PC-3 (cell line): ENCODE measurements around the gene SMYD3. TPM values are rescaled to one million over a fixed set of nuclear protein-coding genes. Genes with fewer than 3 reads are reported as not detected.

ENCODE experiments used
- ATAC-seq: fragments of 200-7000 bp; cut with Tn5 transposase; 2 replicates; pipeline ENCODE4 v1.9.1; 2020; ENCODE audit warnings: mild to moderate bottlenecking, moderate library complexity
- BruUV-seq: library from RNA; stranded (reverse); fragments of 400-500 nt; replicated peaks from 2 replicates; lab custom pipeline; 2021; lab: Mats Ljungman, UMichigan
- CTCF ChIA-PET: fragments of 300-600 bp; sonication (Branson Sonifier 250); formaldehyde crosslinking; loops from one replicate; lab custom pipeline; 2022; ENCODE audit warnings: antibody characterized with exemption; lab: Charles Lee
- POLR2A ChIA-PET: fragments of 300-600 bp; sonication (Branson Sonifier 250); formaldehyde crosslinking; loops from one replicate; lab custom pipeline; 2022; ENCODE audit warnings: antibody characterized with exemption; ENCODE audit not compliant: unreplicated experiment; lab: Charles Lee
- DNase-seq: peaks from one replicate; pipeline ENCODE4 v3.0.0-alpha.2; 2015
- H2AFZ ChIP-seq: fragments of 300-600 bp; sonication (generic); 2 replicates; pipeline ENCODE4 v1.6.0; 2016; ENCODE audit warnings: antibody characterized with exemption, low read length
- H3F3A ChIP-seq: fragments of 300-600 bp; sonication (generic); one replicate; pipeline ENCODE4 v1.6.0; 2017; ENCODE audit warnings: antibody characterized with exemption, low read length, control low read depth, mild to moderate bottlenecking; ENCODE audit not compliant: unreplicated experiment
- H3K27ac ChIP-seq: fragments of 300-600 bp; sonication (generic); 2 replicates; pipeline ENCODE4 v1.5.1; 2016; ENCODE audit warnings: mild to moderate bottlenecking, low read length
- H3K27me3 ChIP-seq: fragments of 300-600 bp; sonication (generic); 2 replicates; pipeline ENCODE4 v1.6.1; 2016; ENCODE audit warnings: low read length, mixed read lengths
- H3K36me3 ChIP-seq: fragments of 300-600 bp; sonication (generic); 2 replicates; pipeline ENCODE4 v1.6.1; 2016; ENCODE audit warnings: low read depth, mixed run types, low read length, mixed read lengths
- H3K4me1 ChIP-seq: fragments of 300-600 bp; sonication (generic); 2 replicates; pipeline ENCODE4 v1.5.1; 2016; ENCODE audit warnings: low read length; ENCODE audit not compliant: insufficient read depth
- H3K4me2 ChIP-seq: fragments of 300-600 bp; sonication (generic); 2 replicates; pipeline ENCODE4 v1.6.0; 2016; ENCODE audit warnings: low read length
- H3K4me3 ChIP-seq: fragments of 300-600 bp; sonication (generic); 2 replicates; pipeline ENCODE4 v1.5.1; 2016; ENCODE audit warnings: mild to moderate bottlenecking, low read length, mixed read lengths
- H3K79me2 ChIP-seq: fragments of 300-600 bp; sonication (generic); 2 replicates; pipeline ENCODE4 v1.6.1; 2017; ENCODE audit warnings: low read length, mixed read lengths
- H3K9ac ChIP-seq: fragments of 300-600 bp; sonication (generic); 2 replicates; pipeline ENCODE4 v1.6.0; 2016; ENCODE audit warnings: mild to moderate bottlenecking, low read length
- H3K9me2 ChIP-seq: fragments of 300-600 bp; sonication (generic); replicated peaks from 2 replicates; pipeline ENCODE4 v1.6.1; 2016; ENCODE audit warnings: mixed run types, low read length, mixed read lengths
- H3K9me3 ChIP-seq: fragments of 300-600 bp; sonication (generic); 2 replicates; pipeline ENCODE4 v1.6.1; 2016; ENCODE audit warnings: low read length, mixed read lengths
- H4K20me1 ChIP-seq: fragments of 300-600 bp; sonication (generic); 2 replicates; pipeline ENCODE4 v1.6.1; 2016; ENCODE audit warnings: low read length, mixed read lengths
- EZH2 ChIP-seq: fragments of 300-600 bp; sonication (generic); IDR thresholded peaks from one replicate; pipeline ENCODE4 v1.6.1; 2017; ENCODE audit warnings: antibody characterized with exemption, mild to moderate bottlenecking, low read length; ENCODE audit not compliant: unreplicated experiment
- EZH2phosphoT487 ChIP-seq: fragments of 300-600 bp; sonication (generic); IDR thresholded peaks from 2 replicates; pipeline ENCODE4 v1.6.1; 2018; ENCODE audit warnings: mild to moderate bottlenecking, antibody characterized with exemption, low read length, borderline replicate concordance
- intact Hi-C: fragments of 100-400 bp; cut with micrococcal nuclease; formaldehyde crosslinking; loops from 2 replicates; pipeline ENCODE4 v1.9.0; 2023
- total RNA-seq: library from RNA; depleted of rRNA; stranded (reverse); fragments of >200 nt; gene quantifications from 2 replicates; pipeline ENCODE4 v1.2.3, GENCODE V29; 2014
- TF ChIP-seq, protein P1 (sequence below): fragments of 300-600 bp; sonication (generic); conservative IDR thresholded peaks from 2 replicates; pipeline ENCODE4 v1.5.1; 2017; ENCODE audit warnings: antibody characterized with exemption, low read depth, mild to moderate bottlenecking, low read length

Gene SMYD3
- total RNA-seq, 1 experiment from 2014 or later = 33.0 TPM

DNA sequence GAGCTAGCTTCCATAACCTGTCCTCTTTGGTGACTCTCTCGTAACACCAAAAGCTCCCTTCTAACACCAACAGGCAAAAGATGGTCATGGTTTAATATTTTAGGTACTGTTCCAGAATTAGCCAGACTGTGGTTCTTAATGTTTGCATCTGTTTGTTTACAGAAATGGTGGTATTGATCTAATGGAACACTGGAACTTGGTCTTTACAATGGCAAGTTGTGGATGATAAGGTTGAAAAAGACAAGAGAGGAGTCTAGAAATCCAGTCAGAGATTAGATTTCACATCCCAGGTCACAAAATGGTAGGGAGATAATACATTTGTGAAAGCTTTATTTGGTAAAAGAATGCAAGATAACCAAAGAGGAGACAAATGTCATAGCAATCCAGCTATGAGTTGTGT is 293.1 kb downstream of the SMYD3 start:
- Histone ChIP-seq H2AFZ (no peak overlapping the region), H3K79me2 (no peaks in the 10 kb centered on the region), H3K27ac (no peak overlapping the region), H3K4me3 (no peak overlapping the region), H3K4me1 (peaks cover 13% of the 10 kb centered on the region), H3K4me2 (no peak overlapping the region), H3K36me3 (no peaks in the 10 kb centered on the region), H3K27me3 (no peaks in the 10 kb centered on the region), H3F3A (peaks cover 6% of the 10 kb centered on the region), H3K9me3 (no peaks in the 10 kb centered on the region), H3K9ac (no peak overlapping the region), H3K9me2 (no peaks in the 10 kb centered on the region), H4K20me1 (no peaks in the 10 kb centered on the region)
- POLR2A ChIA-PET = interaction anchor here (0.7 kb wide), 1 partner anchor 200 kb away, joined by 7 read pairs; no protein-coding TSS in a partner anchor
- TF ChIP-seq EZH2phosphoT487 (no peak), EZH2 (no peak)
- ATAC-seq (no peak), DNase-seq (no peak)
- intact Hi-C loops = no loop called here
- no TSS peak for BruUV-seq
- CTCF ChIA-PET = no interaction called here

DNA sequence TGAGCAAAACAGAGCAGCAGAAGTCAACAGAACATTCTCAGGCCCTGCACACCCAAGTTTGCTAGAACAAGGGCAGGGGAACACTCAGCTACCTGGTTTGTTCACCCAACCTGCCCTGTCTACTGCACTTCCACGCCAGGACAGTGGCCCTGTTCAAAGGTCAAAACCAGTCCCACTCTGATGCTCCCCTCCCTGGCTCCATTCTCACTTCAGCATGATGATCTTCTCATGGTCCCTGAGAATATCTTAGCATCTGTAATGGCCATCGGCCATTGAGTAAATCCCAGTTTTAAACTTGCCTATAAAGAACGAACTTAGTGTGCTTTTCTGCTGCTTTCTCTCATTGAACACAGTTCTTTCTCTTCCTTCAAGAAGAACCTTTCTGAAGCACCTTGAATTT is 293.6 kb downstream of the SMYD3 start:
- no peak overlapping the region for H3K27ac ChIP-seq
- H3K4me1 ChIP-seq = peaks cover 13% of the 10 kb centered on the region
- no peaks in the 10 kb centered on the region for H3K9me2 ChIP-seq
- no peak overlapping the region for H3K4me3 ChIP-seq
- ChIA-PET CTCF (no interaction called here), POLR2A (no interaction called here)
- peaks cover 6% of the 10 kb centered on the region for H3F3A ChIP-seq
- H3K9ac ChIP-seq = no peak overlapping the region
- H3K9me3 ChIP-seq = no peaks in the 10 kb centered on the region
- no peak overlapping the region for H2AFZ ChIP-seq
- TF ChIP-seq EZH2 (no peak), EZH2phosphoT487 (no peak)
- TF ChIP-seq, protein P1, sequence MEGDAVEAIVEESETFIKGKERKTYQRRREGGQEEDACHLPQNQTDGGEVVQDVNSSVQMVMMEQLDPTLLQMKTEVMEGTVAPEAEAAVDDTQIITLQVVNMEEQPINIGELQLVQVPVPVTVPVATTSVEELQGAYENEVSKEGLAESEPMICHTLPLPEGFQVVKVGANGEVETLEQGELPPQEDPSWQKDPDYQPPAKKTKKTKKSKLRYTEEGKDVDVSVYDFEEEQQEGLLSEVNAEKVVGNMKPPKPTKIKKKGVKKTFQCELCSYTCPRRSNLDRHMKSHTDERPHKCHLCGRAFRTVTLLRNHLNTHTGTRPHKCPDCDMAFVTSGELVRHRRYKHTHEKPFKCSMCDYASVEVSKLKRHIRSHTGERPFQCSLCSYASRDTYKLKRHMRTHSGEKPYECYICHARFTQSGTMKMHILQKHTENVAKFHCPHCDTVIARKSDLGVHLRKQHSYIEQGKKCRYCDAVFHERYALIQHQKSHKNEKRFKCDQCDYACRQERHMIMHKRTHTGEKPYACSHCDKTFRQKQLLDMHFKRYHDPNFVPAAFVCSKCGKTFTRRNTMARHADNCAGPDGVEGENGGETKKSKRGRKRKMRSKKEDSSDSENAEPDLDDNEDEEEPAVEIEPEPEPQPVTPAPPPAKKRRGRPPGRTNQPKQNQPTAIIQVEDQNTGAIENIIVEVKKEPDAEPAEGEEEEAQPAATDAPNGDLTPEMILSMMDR = no peak
- H3K4me2 ChIP-seq = no peak overlapping the region
- DNase-seq = no peak
- no TSS peak for BruUV-seq
- ATAC-seq = no peak
- no peaks in the 10 kb centered on the region for H4K20me1 ChIP-seq
- H3K27me3 ChIP-seq = no peaks in the 10 kb centered on the region
- H3K36me3 ChIP-seq = no peaks in the 10 kb centered on the region
- intact Hi-C loops = no loop called here
- no peaks in the 10 kb centered on the region for H3K79me2 ChIP-seq

DNA sequence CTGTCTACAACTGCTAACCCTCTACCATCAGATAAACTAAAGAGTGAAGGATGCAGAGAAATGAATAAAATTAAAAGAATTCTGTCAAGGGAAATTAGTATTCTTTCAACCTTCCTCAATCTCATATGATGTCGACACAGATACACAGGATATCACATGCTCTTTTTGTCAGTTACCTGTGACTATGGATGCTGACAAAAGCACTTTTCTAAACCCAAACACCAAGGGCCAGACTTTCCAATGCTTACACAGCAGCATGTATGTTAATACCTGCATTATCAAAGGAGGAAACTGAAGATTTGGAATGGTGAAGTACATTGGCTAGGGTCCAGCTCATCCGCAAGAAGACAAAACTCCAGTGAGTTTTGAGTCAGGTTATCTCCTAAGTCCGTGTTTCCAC is 294.0 kb downstream of the SMYD3 start:
- no peak overlapping the region for H2AFZ ChIP-seq
- H3K4me1 ChIP-seq = peaks cover 13% of the 10 kb centered on the region
- H3K9ac ChIP-seq = no peak overlapping the region
- no peak overlapping the region for H3K4me2 ChIP-seq
- H3K9me3 ChIP-seq = no peaks in the 10 kb centered on the region
- no TSS peak for BruUV-seq
- ChIA-PET CTCF (no interaction called here), POLR2A (no interaction called here)
- intact Hi-C loops = no loop called here
- H3K27me3 ChIP-seq = no peaks in the 10 kb centered on the region
- H3K36me3 ChIP-seq = no peaks in the 10 kb centered on the region
- H3K4me3 ChIP-seq = no peak overlapping the region
- no peaks in the 10 kb centered on the region for H3K9me2 ChIP-seq
- no peak overlapping the region for H3K27ac ChIP-seq
- TF ChIP-seq EZH2phosphoT487 (no peak), EZH2 (no peak)
- TF ChIP-seq, protein P1 = no peak
- H4K20me1 ChIP-seq = no peaks in the 10 kb centered on the region
- peaks cover 6% of the 10 kb centered on the region for H3F3A ChIP-seq
- ATAC-seq (no peak), DNase-seq (no peak)
- H3K79me2 ChIP-seq = no peaks in the 10 kb centered on the region
